Measurements from ENCODE around the gene TMEM106A. TPM values are rescaled to one million over a fixed set of nuclear protein-coding genes. Genes with fewer than 3 reads are reported as not detected.

Gene TMEM106A
- total and polyA plus RNA-seq, 2 of the 13 experiments (the other 11 are each of a cell fraction or from before 2014, with no cell fraction given): 16.9 to 35.9 TPM

- TF ChIP-seq, protein P1, sequence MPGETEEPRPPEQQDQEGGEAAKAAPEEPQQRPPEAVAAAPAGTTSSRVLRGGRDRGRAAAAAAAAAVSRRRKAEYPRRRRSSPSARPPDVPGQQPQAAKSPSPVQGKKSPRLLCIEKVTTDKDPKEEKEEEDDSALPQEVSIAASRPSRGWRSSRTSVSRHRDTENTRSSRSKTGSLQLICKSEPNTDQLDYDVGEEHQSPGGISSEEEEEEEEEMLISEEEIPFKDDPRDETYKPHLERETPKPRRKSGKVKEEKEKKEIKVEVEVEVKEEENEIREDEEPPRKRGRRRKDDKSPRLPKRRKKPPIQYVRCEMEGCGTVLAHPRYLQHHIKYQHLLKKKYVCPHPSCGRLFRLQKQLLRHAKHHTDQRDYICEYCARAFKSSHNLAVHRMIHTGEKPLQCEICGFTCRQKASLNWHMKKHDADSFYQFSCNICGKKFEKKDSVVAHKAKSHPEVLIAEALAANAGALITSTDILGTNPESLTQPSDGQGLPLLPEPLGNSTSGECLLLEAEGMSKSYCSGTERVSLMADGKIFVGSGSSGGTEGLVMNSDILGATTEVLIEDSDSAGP (CRISPR knock-in tag; IDR thresholded peaks at IDR 0.05; ENCODE audit: borderline replicate concordance): peak; percentile 88
- TF ChIP-seq U2AF1 (optimal IDR thresholded peaks at IDR 0.05; ENCODE audit: low read depth, low read length): no peak
- peak; percentile 60 for TF ChIP-seq ZEB1 (IDR thresholded peaks at IDR 0.05; ENCODE audit: insufficient replicate concordance, low read depth)
- peak; percentile 78; the same call in 1 of the 2 replicates for TF ChIP-seq KAT7 (CRISPR knock-in tag; IDR thresholded peaks at IDR 0.05; ENCODE audit: borderline replicate concordance)
- TF ChIP-seq, protein P2, sequence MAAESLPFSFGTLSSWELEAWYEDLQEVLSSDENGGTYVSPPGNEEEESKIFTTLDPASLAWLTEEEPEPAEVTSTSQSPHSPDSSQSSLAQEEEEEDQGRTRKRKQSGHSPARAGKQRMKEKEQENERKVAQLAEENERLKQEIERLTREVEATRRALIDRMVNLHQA (CRISPR knock-in tag; IDR thresholded peaks at IDR 0.05): no peak
- TF ChIP-seq ZNF616 (CRISPR knock-in tag; IDR thresholded peaks at IDR 0.05; ENCODE audit: low read depth): no peak
- no peak; the same call in 1 of the 2 replicates for TF ChIP-seq ZMYM4 (CRISPR knock-in tag; IDR thresholded peaks at IDR 0.05)
- peak; percentile 96 for TF ChIP-seq FOXO1 (CRISPR knock-in tag; IDR thresholded peaks at IDR 0.05)
- TF ChIP-seq, protein P3, sequence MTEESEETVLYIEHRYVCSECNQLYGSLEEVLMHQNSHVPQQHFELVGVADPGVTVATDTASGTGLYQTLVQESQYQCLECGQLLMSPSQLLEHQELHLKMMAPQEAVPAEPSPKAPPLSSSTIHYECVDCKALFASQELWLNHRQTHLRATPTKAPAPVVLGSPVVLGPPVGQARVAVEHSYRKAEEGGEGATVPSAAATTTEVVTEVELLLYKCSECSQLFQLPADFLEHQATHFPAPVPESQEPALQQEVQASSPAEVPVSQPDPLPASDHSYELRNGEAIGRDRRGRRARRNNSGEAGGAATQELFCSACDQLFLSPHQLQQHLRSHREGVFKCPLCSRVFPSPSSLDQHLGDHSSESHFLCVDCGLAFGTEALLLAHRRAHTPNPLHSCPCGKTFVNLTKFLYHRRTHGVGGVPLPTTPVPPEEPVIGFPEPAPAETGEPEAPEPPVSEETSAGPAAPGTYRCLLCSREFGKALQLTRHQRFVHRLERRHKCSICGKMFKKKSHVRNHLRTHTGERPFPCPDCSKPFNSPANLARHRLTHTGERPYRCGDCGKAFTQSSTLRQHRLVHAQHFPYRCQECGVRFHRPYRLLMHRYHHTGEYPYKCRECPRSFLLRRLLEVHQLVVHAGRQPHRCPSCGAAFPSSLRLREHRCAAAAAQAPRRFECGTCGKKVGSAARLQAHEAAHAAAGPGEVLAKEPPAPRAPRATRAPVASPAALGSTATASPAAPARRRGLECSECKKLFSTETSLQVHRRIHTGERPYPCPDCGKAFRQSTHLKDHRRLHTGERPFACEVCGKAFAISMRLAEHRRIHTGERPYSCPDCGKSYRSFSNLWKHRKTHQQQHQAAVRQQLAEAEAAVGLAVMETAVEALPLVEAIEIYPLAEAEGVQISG (CRISPR knock-in tag; IDR thresholded peaks at IDR 0.05): peak; percentile 15
- TF ChIP-seq SKI (IDR thresholded peaks at IDR 0.05; ENCODE audit: partially characterized antibody): peak; percentile 57
- peak; percentile 75; the same call in 1 of the 2 replicates for TF ChIP-seq EHMT2 (IDR thresholded peaks at IDR 0.05; ENCODE audit: borderline replicate concordance, low read depth, low read length)
- peak; percentile 92 for TF ChIP-seq ZNF605 (CRISPR knock-in tag; IDR thresholded peaks at IDR 0.05)
- no peak for TF ChIP-seq ZNF660 (CRISPR knock-in tag; IDR thresholded peaks at IDR 0.05; ENCODE audit: borderline replicate concordance, low read depth)
- peak; percentile 91 for TF ChIP-seq MIXL1 (CRISPR knock-in tag; IDR thresholded peaks at IDR 0.05)
- TF ChIP-seq ZNF160 (CRISPR knock-in tag; IDR thresholded peaks at IDR 0.05): no peak
- peak; percentile 39; the same call in 1 of the 2 replicates for TF ChIP-seq CBX5 (CRISPR knock-in tag; IDR thresholded peaks at IDR 0.05; ENCODE audit: borderline replicate concordance)
- TF ChIP-seq ERF (CRISPR knock-in tag; IDR thresholded peaks at IDR 0.05): peak; percentile 80
- TF ChIP-seq HNF1B (CRISPR knock-in tag; IDR thresholded peaks at IDR 0.05): peak; percentile 99
- TF ChIP-seq ZNF773 (CRISPR knock-in tag; IDR thresholded peaks at IDR 0.05; ENCODE audit: borderline replicate concordance): no peak
- TF ChIP-seq HDAC1 (CRISPR knock-in tag; IDR thresholded peaks at IDR 0.05): peak; percentile 88
- TF ChIP-seq, protein P4, sequence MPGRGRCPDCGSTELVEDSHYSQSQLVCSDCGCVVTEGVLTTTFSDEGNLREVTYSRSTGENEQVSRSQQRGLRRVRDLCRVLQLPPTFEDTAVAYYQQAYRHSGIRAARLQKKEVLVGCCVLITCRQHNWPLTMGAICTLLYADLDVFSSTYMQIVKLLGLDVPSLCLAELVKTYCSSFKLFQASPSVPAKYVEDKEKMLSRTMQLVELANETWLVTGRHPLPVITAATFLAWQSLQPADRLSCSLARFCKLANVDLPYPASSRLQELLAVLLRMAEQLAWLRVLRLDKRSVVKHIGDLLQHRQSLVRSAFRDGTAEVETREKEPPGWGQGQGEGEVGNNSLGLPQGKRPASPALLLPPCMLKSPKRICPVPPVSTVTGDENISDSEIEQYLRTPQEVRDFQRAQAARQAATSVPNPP (CRISPR knock-in tag; IDR thresholded peaks at IDR 0.05): no peak
These were observed 5.3 kb downstream of the TMEM106A start (continued) for GRCh38 chr17:43216762-43217613.

All from HepG2 (cell line).